ENCODE data around the gene MNAT1.

DNA sequence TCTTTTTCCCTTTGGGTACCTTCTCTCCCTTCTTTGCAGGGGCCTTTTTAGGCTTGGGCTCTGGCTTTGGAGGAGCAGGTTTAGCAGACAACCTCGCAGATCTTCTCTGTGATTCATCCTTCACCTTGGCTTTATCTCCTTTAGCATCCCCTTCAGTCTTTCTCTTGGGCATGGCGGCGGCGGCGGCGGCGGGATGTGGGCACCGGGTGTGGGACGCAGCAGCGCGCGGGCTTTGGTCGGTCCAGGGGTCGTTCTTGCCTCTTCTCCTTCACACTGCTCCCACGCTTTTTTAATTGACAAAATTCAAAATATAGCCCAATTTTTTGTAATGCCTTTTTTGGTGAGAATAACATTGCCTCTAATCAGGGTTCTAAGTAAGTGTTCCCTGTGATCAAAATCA, 237.7 kb downstream of the MNAT1 start:
- TF ChIP-seq, protein P1, sequence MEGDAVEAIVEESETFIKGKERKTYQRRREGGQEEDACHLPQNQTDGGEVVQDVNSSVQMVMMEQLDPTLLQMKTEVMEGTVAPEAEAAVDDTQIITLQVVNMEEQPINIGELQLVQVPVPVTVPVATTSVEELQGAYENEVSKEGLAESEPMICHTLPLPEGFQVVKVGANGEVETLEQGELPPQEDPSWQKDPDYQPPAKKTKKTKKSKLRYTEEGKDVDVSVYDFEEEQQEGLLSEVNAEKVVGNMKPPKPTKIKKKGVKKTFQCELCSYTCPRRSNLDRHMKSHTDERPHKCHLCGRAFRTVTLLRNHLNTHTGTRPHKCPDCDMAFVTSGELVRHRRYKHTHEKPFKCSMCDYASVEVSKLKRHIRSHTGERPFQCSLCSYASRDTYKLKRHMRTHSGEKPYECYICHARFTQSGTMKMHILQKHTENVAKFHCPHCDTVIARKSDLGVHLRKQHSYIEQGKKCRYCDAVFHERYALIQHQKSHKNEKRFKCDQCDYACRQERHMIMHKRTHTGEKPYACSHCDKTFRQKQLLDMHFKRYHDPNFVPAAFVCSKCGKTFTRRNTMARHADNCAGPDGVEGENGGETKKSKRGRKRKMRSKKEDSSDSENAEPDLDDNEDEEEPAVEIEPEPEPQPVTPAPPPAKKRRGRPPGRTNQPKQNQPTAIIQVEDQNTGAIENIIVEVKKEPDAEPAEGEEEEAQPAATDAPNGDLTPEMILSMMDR (IDR thresholded peaks at IDR 0.05): no peak
- no peak for TF ChIP-seq POLR2A (IDR thresholded peaks at IDR 0.05)
- no peak for TF ChIP-seq POLR2AphosphoS5 (IDR thresholded peaks at IDR 0.05)
